ENCODE measurements around the gene PRM1. TPM values are rescaled to one million over a fixed set of nuclear protein-coding genes. Genes with fewer than 3 reads are reported as not detected.

PRM1 gene
- total and polyA plus RNA-seq, 2 of the 8 experiments (the other 6 are each of a cell fraction or from before 2014, with no cell fraction given), result 0.54 to 0.82 TPM

- Histone ChIP-seq H3K14ac (ENCODE audit: insufficient read length) (no peak overlapping the region), H3K4ac (replicated peaks; ENCODE audit: insufficient read length, low read depth, low read length) (no peak overlapping the region), H2BK120ac (replicated peaks; ENCODE audit: low read depth, low read length) (no peak overlapping the region), H3K27me3 (replicated peaks in 1 of 4; ENCODE audit: control insufficient read depth in 3 of 4, extremely low read depth in 1 of 4, insufficient read depth in 3 of 4, low read length in 3 of 4) (no peaks in the 10 kb centered on the region), H3K79me1 (ENCODE audit: low read depth, low read length) (no peaks in the 10 kb centered on the region), H4K8ac (ENCODE audit: extremely low read depth, insufficient read depth, low read length) (no peak overlapping the region), H3K9ac (replicated peaks in 1 of 4; ENCODE audit: extremely low read depth in 1 of 4, low read depth in 3 of 4, low read length in 3 of 4) (no peak overlapping the region), H3K36me3 (ENCODE audit: control insufficient read depth in 2 of 4, insufficient read depth in 4 of 4, low read length in 3 of 4) (no peaks in the 10 kb centered on the region), H2BK5ac (ENCODE audit: low read depth, low read length) (no peak overlapping the region), H3K4me1 (replicated peaks in 1 of 4; ENCODE audit: control insufficient read depth in 3 of 4, insufficient read depth in 4 of 4, low read length in 3 of 4) (peaks cover 0 to 6% (median 3%) of the 10 kb centered on the region in 4 experiments; a peak in 2 of 7 replicates), H4K20me1 (replicated peaks in 1 of 2; ENCODE audit: control insufficient read depth in 1 of 2, insufficient read depth in 2 of 2, low read length in 2 of 2) (no peaks in the 10 kb centered on the region), H3K23ac (ENCODE audit: insufficient read length) (no peak overlapping the region), H3K18ac (ENCODE audit: extremely low read depth, low read length) (no peak overlapping the region), H3K23me2 (ENCODE audit: low read depth, low read length) (no peaks in the 10 kb centered on the region; the same call in 1 of the 2 replicates), H4K5ac (ENCODE audit: insufficient read length, low read depth, low read length) (no peak overlapping the region), H4K91ac (replicated peaks; ENCODE audit: insufficient read length, low read length) (no peak overlapping the region), H2BK12ac (ENCODE audit: low read depth, low read length) (no peak overlapping the region), H3K79me2 (ENCODE audit: control insufficient read depth in 1 of 2, insufficient read depth in 2 of 2, low read length in 2 of 2) (no peaks in the 10 kb centered on the region), H3K56ac (replicated peaks; ENCODE audit: insufficient read length, low read depth, low read length) (no peak overlapping the region), H3K4me3 (ENCODE audit: extremely low read depth in 1 of 4, insufficient read depth in 2 of 4, low read depth in 3 of 4, low read length in 4 of 4) (no peak overlapping the region), H3K27ac (ENCODE audit: low read depth, low read length) (no peak overlapping the region), H2AFZ (ENCODE audit: low read length) (no peak overlapping the region), H2AK5ac (ENCODE audit: low read depth, low read length) (no peak overlapping the region), H2BK20ac (ENCODE audit: low read length) (no peak overlapping the region), H2BK15ac (ENCODE audit: low read length) (peak overlapping the region; percentile 88; the same call in 1 of the 2 replicates), H3K4me2 (ENCODE audit: insufficient read depth in 1 of 2, low read depth in 2 of 2, low read length in 2 of 2) (no peak overlapping the region), H3K9me3 (ENCODE audit: insufficient read depth in 2 of 2, low read depth in 1 of 2, low read length in 1 of 2) (0 out of 4 replicates have a peak, but pooled peaks cover 0 to 3% of the 10 kb centered on the region in 2 experiments)
- TF ChIP-seq CTBP2 (IDR thresholded peaks at IDR 0.05; ENCODE audit: borderline replicate concordance, insufficient read depth, insufficient read length, low read length), result no peak
- TF ChIP-seq KDM1A (IDR thresholded peaks at IDR 0.05; ENCODE audit: borderline replicate concordance, low read length), result no peak
- no peak for TF ChIP-seq CBX8 (IDR thresholded peaks at IDR 0.05; ENCODE audit: borderline replicate concordance, low read depth, low read length)
- TF ChIP-seq YY1 (IDR thresholded peaks at IDR 0.05; ENCODE audit: low read depth, low read length), result no peak
- no peak for TF ChIP-seq PHF8 (conservative IDR thresholded peaks at IDR 0.05; ENCODE audit: low read depth, low read length)
- TF ChIP-seq CHD2 (IDR thresholded peaks at IDR 0.05; ENCODE audit: low read length), result no peak
- no peak for TF ChIP-seq CBX5 (IDR thresholded peaks at IDR 0.05; ENCODE audit: low read depth, low read length)
- no peak for TF ChIP-seq SIRT6 (IDR thresholded peaks at IDR 0.05; ENCODE audit: low read length)
- no peak for TF ChIP-seq TAF7 (optimal IDR thresholded peaks at IDR 0.05; ENCODE audit: borderline replicate concordance, low read depth, low read length)
- no peak for TF ChIP-seq RXRA (IDR thresholded peaks at IDR 0.05; ENCODE audit: insufficient read depth, low read depth, low read length)
- no peak for TF ChIP-seq CREB1 (IDR thresholded peaks at IDR 0.05)
- no peak for TF ChIP-seq SAP30 (IDR thresholded peaks at IDR 0.05; ENCODE audit: insufficient read depth, insufficient replicate concordance, low read length)
- no peak for TF ChIP-seq RFX5 (IDR thresholded peaks at IDR 0.05; ENCODE audit: borderline replicate concordance, low read depth, low read length)
- DNase-seq (ENCODE audit: low read depth in 1 of 2, low spot score in 2 of 2) (no peak), FAIRE-seq (no peak)
- ChIA-PET POLR2A (ENCODE audit: partially characterized antibody) (interaction anchor here (1.2 to 3.5 kb wide), 4 partner anchors 8 to 15 kb away, joined by 4 to 21 read pairs (median 8); no protein-coding TSS in a partner anchor), CTCF (ENCODE audit: partially characterized antibody) (interaction anchor here (0.7 to 1.6 kb wide), 6 partner anchors 8 to 130 kb away, joined by 3 to 5 read pairs (median 4); partner anchors contain the start of gene SOCS1)
- WGBS, 2 experiments (ENCODE audit: extremely low coverage in 1 of 2, insufficient coverage in 1 of 2, insufficient read length in 1 of 2, insufficient replicate concordance in 2 of 2, low coverage in 1 of 2, low lambda C conversion rate in 2 of 2, missing lambda C conversion rate in 1 of 2), result 90% methylated on average over 5 of the region's 5 CpGs; no CpG with 5 or more reads in 1 of the 2 experiments
These were observed 39.5 kb downstream of the PRM1 start for GRCh38 chr16:11241480-11242204.

Data from H1 (cell line).